Parathyroid adenoma (tissue), 2 donors: ENCODE results near the gene CNTN3.

ENCODE experiments used
- H2AFZ ChIP-seq: fragments of 300-600 bp; sonication (generic); one replicate; pipeline ENCODE4 v1.7.0; 2017; ENCODE audit warnings: antibody characterized with exemption, mild to moderate bottlenecking
- H3K27ac ChIP-seq: fragments of 300-600 bp; sonication (generic); one replicate; pipeline ENCODE4 v1.7.0; 2017
- H3K27me3 ChIP-seq: fragments of 300-600 bp; sonication (generic); one replicate; pipeline ENCODE4 v1.7.0; 2017; ENCODE audit warnings: low read length; ENCODE audit not compliant: control insufficient read depth, insufficient read depth
- H3K36me3 ChIP-seq: fragments of 300-600 bp; sonication (generic); one replicate; pipeline ENCODE4 v1.7.0; 2017; ENCODE audit warnings: low read length; ENCODE audit not compliant: control insufficient read depth, insufficient read depth
- H3K4me1 ChIP-seq: fragments of 300-600 bp; sonication (generic); one replicate; pipeline ENCODE4 v1.7.0; 2017; ENCODE audit warnings: control low read depth
- H3K4me2 ChIP-seq: fragments of 300-600 bp; sonication (generic); one replicate; pipeline ENCODE4 v1.7.0; 2017; ENCODE audit warnings: low read length
- H3K4me3 ChIP-seq: fragments of 300-600 bp; sonication (generic); one replicate; pipeline ENCODE4 v1.7.0; 2017; ENCODE audit warnings: low read depth, low read length
- H3K79me2 ChIP-seq: fragments of 300-600 bp; sonication (generic); one replicate; pipeline ENCODE4 v1.7.0; 2017; ENCODE audit warnings: control low read depth
- H3K9ac ChIP-seq: fragments of 300-600 bp; sonication (generic); one replicate; pipeline ENCODE4 v1.7.0; 2017; ENCODE audit warnings: mild to moderate bottlenecking
- H3K9me3 ChIP-seq: fragments of 300-600 bp; sonication (generic); one replicate; pipeline ENCODE4 v1.7.0; 2017; ENCODE audit warnings: low read length; ENCODE audit not compliant: control insufficient read depth
- TF ChIP-seq, protein P1 (sequence below): fragments of 300-600 bp; sonication (generic); IDR thresholded peaks from one replicate; pipeline ENCODE4 v1.7.0; 2017; ENCODE audit warnings: antibody characterized with exemption, mild to moderate bottlenecking
- donor health status: primary hyperparathyroidism.

CNTN3 gene

GRCh38 chr3:74639681-74640080 is 25.2 kb upstream of the CNTN3 start:
- no peaks in the 10 kb centered on the region for H3K27me3 ChIP-seq
- TF ChIP-seq, protein P1, sequence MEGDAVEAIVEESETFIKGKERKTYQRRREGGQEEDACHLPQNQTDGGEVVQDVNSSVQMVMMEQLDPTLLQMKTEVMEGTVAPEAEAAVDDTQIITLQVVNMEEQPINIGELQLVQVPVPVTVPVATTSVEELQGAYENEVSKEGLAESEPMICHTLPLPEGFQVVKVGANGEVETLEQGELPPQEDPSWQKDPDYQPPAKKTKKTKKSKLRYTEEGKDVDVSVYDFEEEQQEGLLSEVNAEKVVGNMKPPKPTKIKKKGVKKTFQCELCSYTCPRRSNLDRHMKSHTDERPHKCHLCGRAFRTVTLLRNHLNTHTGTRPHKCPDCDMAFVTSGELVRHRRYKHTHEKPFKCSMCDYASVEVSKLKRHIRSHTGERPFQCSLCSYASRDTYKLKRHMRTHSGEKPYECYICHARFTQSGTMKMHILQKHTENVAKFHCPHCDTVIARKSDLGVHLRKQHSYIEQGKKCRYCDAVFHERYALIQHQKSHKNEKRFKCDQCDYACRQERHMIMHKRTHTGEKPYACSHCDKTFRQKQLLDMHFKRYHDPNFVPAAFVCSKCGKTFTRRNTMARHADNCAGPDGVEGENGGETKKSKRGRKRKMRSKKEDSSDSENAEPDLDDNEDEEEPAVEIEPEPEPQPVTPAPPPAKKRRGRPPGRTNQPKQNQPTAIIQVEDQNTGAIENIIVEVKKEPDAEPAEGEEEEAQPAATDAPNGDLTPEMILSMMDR = no peak
- no peak overlapping the region for H3K4me2 ChIP-seq
- H3K4me3 ChIP-seq = no peak overlapping the region
- no peaks in the 10 kb centered on the region for H3K4me1 ChIP-seq
- H3K9ac ChIP-seq = no peak overlapping the region
- H3K9me3 ChIP-seq = no peaks in the 10 kb centered on the region
- no peaks in the 10 kb centered on the region for H3K36me3 ChIP-seq
- no peaks in the 10 kb centered on the region for H3K79me2 ChIP-seq
- H3K27ac ChIP-seq = no peak overlapping the region
- no peak overlapping the region for H2AFZ ChIP-seq

DNA sequence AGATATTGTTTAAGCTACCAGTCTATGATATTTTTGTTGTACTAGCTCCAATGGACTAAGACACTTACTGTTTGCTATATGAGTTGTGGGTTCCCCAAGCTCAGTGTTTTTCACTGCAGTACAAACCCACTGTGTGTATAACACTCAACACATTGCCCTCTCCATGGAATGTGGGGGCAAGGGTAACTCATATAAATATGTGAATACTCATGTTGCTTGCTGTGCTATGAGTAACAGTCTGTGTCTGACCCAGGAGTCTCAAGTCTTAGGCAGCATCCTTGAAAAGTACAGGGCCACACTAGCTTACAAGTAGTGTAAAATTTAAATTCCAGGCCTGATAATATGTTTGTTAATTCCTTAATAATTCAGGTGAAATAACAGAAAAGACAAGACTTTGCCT is 22.5 kb upstream of the CNTN3 start:
- no peaks in the 10 kb centered on the region for H3K27me3 ChIP-seq
- H3K4me3 ChIP-seq = no peak overlapping the region
- H3K79me2 ChIP-seq = no peaks in the 10 kb centered on the region
- H3K4me1 ChIP-seq = no peaks in the 10 kb centered on the region
- no peak overlapping the region for H3K4me2 ChIP-seq
- H3K9ac ChIP-seq = no peak overlapping the region
- no peaks in the 10 kb centered on the region for H3K36me3 ChIP-seq
- no peak overlapping the region for H2AFZ ChIP-seq
- TF ChIP-seq, protein P1 = no peak
- no peak overlapping the region for H3K27ac ChIP-seq
- no peaks in the 10 kb centered on the region for H3K9me3 ChIP-seq

GRCh38 chr3:74633021-74633420 is 18.6 kb upstream of the CNTN3 start:
- H3K9me3 ChIP-seq = no peaks in the 10 kb centered on the region
- no peak overlapping the region for H3K9ac ChIP-seq
- H2AFZ ChIP-seq = no peak overlapping the region
- H3K79me2 ChIP-seq = no peaks in the 10 kb centered on the region
- TF ChIP-seq, protein P1 = no peak
- no peak overlapping the region for H3K4me3 ChIP-seq
- no peaks in the 10 kb centered on the region for H3K27me3 ChIP-seq
- no peak overlapping the region for H3K27ac ChIP-seq
- H3K36me3 ChIP-seq = no peaks in the 10 kb centered on the region
- H3K4me2 ChIP-seq = no peak overlapping the region
- H3K4me1 ChIP-seq = no peaks in the 10 kb centered on the region

GRCh38 chr3:74631351-74632140 is 17.1 kb upstream of the CNTN3 start:
- Histone ChIP-seq H3K36me3 (no peaks in the 10 kb centered on the region), H3K27ac (no peak overlapping the region), H3K79me2 (no peaks in the 10 kb centered on the region), H3K4me1 (no peaks in the 10 kb centered on the region), H3K4me3 (no peak overlapping the region), H3K4me2 (no peak overlapping the region), H3K27me3 (no peaks in the 10 kb centered on the region), H2AFZ (no peak overlapping the region), H3K9me3 (no peaks in the 10 kb centered on the region), H3K9ac (no peak overlapping the region)
- TF ChIP-seq, protein P1 = no peak

GRCh38 chr3:74630602-74631001 is 16.1 kb upstream of the CNTN3 start:
- no peaks in the 10 kb centered on the region for H3K36me3 ChIP-seq
- H3K4me3 ChIP-seq = no peak overlapping the region
- H3K4me2 ChIP-seq = no peak overlapping the region
- no peak overlapping the region for H3K9ac ChIP-seq
- no peaks in the 10 kb centered on the region for H3K79me2 ChIP-seq
- no peak overlapping the region for H3K27ac ChIP-seq
- TF ChIP-seq, protein P1 = no peak
- H2AFZ ChIP-seq = no peak overlapping the region
- H3K9me3 ChIP-seq = no peaks in the 10 kb centered on the region
- no peaks in the 10 kb centered on the region for H3K27me3 ChIP-seq
- H3K4me1 ChIP-seq = no peaks in the 10 kb centered on the region
